ENCODE data around the gene RAG2.

Gene RAG2

GRCh38 chr11:36550385-36551115, 47.5 kb downstream of the RAG2 start:
- no peaks in the 10 kb centered on the region for H3K36me3 ChIP-seq (ENCODE audit: insufficient read depth, low read length)
- no peak overlapping the region for H3K4me2 ChIP-seq (ENCODE audit: low read depth, low read length, poor library complexity, severe bottlenecking)
- no peak overlapping the region for H2AFZ ChIP-seq (ENCODE audit: low read length)
- no peaks in the 10 kb centered on the region for H3K9me3 ChIP-seq (ENCODE audit: insufficient read depth, low read depth, low read length)
- H3K9ac ChIP-seq (ENCODE audit: low read depth, low read length, poor library complexity, severe bottlenecking) = no peak overlapping the region
- TF ChIP-seq, protein P1, sequence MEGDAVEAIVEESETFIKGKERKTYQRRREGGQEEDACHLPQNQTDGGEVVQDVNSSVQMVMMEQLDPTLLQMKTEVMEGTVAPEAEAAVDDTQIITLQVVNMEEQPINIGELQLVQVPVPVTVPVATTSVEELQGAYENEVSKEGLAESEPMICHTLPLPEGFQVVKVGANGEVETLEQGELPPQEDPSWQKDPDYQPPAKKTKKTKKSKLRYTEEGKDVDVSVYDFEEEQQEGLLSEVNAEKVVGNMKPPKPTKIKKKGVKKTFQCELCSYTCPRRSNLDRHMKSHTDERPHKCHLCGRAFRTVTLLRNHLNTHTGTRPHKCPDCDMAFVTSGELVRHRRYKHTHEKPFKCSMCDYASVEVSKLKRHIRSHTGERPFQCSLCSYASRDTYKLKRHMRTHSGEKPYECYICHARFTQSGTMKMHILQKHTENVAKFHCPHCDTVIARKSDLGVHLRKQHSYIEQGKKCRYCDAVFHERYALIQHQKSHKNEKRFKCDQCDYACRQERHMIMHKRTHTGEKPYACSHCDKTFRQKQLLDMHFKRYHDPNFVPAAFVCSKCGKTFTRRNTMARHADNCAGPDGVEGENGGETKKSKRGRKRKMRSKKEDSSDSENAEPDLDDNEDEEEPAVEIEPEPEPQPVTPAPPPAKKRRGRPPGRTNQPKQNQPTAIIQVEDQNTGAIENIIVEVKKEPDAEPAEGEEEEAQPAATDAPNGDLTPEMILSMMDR (conservative IDR thresholded peaks at IDR 0.05; ENCODE audit: low read length) = no peak
- TF ChIP-seq EZH2phosphoT487 (IDR thresholded peaks at IDR 0.05; ENCODE audit: borderline replicate concordance) = no peak
- no peaks in the 10 kb centered on the region for H3K9me2 ChIP-seq (replicated peaks; ENCODE audit: low read depth, low read length)
- no peaks in the 10 kb centered on the region for H3K79me2 ChIP-seq (ENCODE audit: insufficient read depth, low read length)
- H4K20me1 ChIP-seq (ENCODE audit: insufficient read depth, low read length, poor library complexity, severe bottlenecking) = no peaks in the 10 kb centered on the region
- H3K4me3 ChIP-seq (ENCODE audit: low read length, poor library complexity, severe bottlenecking) = no peak overlapping the region
- H3K27me3 ChIP-seq (ENCODE audit: insufficient read depth, low read length, poor library complexity, severe bottlenecking) = no peaks in the 10 kb centered on the region
- peaks cover 12% of the 10 kb centered on the region for H3K4me1 ChIP-seq (ENCODE audit: insufficient read depth, low read length, poor library complexity, severe bottlenecking)
- H3F3A ChIP-seq (ENCODE audit: low read depth) = no peaks in the 10 kb centered on the region
